DND-41 (cell line): Measurements from ENCODE around the gene KRTAP4-5.

Source experiments
- EZH2 ChIP-seq: IDR thresholded peaks from 3 replicates; pipeline ENCODE4 v1.6.1; 2012; ENCODE audit warnings: borderline replicate concordance, low read depth, mild to moderate bottlenecking, moderate library complexity, low read length, inconsistent platforms; ENCODE audit not compliant: severe bottlenecking
- TF ChIP-seq, protein P1 (sequence below): IDR thresholded peaks from 2 replicates; pipeline ENCODE4 v1.5.1; 2012; ENCODE audit warnings: borderline replicate concordance, low read length, moderate library complexity, mild to moderate bottlenecking; ENCODE audit not compliant: poor library complexity, severe bottlenecking; ENCODE audit errors: extremely low read depth

- TF ChIP-seq, protein P1, sequence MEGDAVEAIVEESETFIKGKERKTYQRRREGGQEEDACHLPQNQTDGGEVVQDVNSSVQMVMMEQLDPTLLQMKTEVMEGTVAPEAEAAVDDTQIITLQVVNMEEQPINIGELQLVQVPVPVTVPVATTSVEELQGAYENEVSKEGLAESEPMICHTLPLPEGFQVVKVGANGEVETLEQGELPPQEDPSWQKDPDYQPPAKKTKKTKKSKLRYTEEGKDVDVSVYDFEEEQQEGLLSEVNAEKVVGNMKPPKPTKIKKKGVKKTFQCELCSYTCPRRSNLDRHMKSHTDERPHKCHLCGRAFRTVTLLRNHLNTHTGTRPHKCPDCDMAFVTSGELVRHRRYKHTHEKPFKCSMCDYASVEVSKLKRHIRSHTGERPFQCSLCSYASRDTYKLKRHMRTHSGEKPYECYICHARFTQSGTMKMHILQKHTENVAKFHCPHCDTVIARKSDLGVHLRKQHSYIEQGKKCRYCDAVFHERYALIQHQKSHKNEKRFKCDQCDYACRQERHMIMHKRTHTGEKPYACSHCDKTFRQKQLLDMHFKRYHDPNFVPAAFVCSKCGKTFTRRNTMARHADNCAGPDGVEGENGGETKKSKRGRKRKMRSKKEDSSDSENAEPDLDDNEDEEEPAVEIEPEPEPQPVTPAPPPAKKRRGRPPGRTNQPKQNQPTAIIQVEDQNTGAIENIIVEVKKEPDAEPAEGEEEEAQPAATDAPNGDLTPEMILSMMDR = no peak
- no peak for TF ChIP-seq EZH2
These were observed 47.9 kb downstream of the KRTAP4-5 start, which contains the start of gene KRTAP4-16 for GRCh38 chr17:41101586-41102259.
